HCT116 (cell line): Measurements from ENCODE around the gene ACSL5. TPM values are rescaled to one million over a fixed set of nuclear protein-coding genes. Genes with fewer than 3 reads are reported as not detected.

Experiments used
- ATAC-seq: fragments of 200-7000 bp; cut with Tn5 transposase; 2 replicates; pipeline ENCODE4 v1.9.1; 2020; ENCODE audit warnings: mild to moderate bottlenecking, moderate library complexity
- BruUV-seq: library from RNA; stranded (reverse); fragments of 400-500 nt; replicated peaks from 2 replicates; lab custom pipeline; 2021; lab: Mats Ljungman, UMichigan
- CTCF ChIA-PET: fragments of 300-600 bp; sonication (Branson Sonifier 250); formaldehyde crosslinking; loops from one replicate; lab custom pipeline; 2021; ENCODE audit warnings: antibody characterized with exemption; lab: Charles Lee
- POLR2A ChIA-PET: fragments of 300-600, 350-600 bp; sonication (Branson Sonifier 250); formaldehyde crosslinking; loops from one replicate; lab custom pipeline; 2021; ENCODE audit warnings: antibody characterized with exemption; lab: Charles Lee
- RAD21 ChIA-PET, 2 experiments: fragments of 300-600 bp; sonication (Branson Sonifier 250); formaldehyde crosslinking; loops; one replicate each; lab custom pipeline; 2023; ENCODE audit warnings: low total read pairs in 2 of 2; ENCODE audit not compliant: uncharacterized antibody in 2 of 2, unreplicated experiment in 2 of 2, low non-redundant PET in 1 of 2; lab: Charles Lee
- DNase-seq: peaks from one replicate; pipeline ENCODE4 v3.0.0-alpha.2; 2010; ENCODE audit warnings: low read depth, low spot score
- H2AFZ ChIP-seq: fragments of 200-600 bp; shearing (Covaris generic), sonication (generic); 2 replicates; pipeline ENCODE4 v1.6.1; 2017; ENCODE audit warnings: low read depth, mixed run types, mixed read lengths, antibody characterized with exemption, low read length; ENCODE audit not compliant: poor library complexity, severe bottlenecking
- H3K27ac ChIP-seq: 2 replicates; pipeline ENCODE4 v1.5.1; 2012; ENCODE audit warnings: low read depth, low read length
- H3K27me3 ChIP-seq: fragments of 200-600 bp; sonication (generic); 2 replicates; pipeline ENCODE4 v1.6.1; 2016; ENCODE audit warnings: mixed run types, low read length, mixed read lengths; ENCODE audit not compliant: insufficient read depth
- H3K36me3 ChIP-seq, 2 experiments: fragments of 200-500 bp in 1 of 2; fragments of 200-600 bp in 1 of 2; sonication (Bioruptor generic) in 1 of 2; sonication (generic) in 1 of 2; 2 replicates each; pipeline versions ENCODE4 v1.5.1 to v1.6.1; 2014 to 2016; ENCODE audit warnings: low read length in 2 of 2, inconsistent platforms in 1 of 2, mixed read lengths in 1 of 2, mixed run types in 1 of 2; ENCODE audit not compliant: insufficient read depth in 2 of 2, control insufficient read depth in 1 of 2
- H3K4me1 ChIP-seq, 2 experiments: fragments of 200-600 bp in 1 of 2; sonication (generic) in 1 of 2; 2 replicates each; pipeline versions ENCODE4 v1.5.1 to v1.6.1; 2012 to 2017; ENCODE audit warnings: low read length in 2 of 2, inconsistent platforms in 1 of 2, mild to moderate bottlenecking in 1 of 2, mixed read lengths in 1 of 2, mixed run types in 1 of 2, moderate library complexity in 1 of 2; ENCODE audit not compliant: insufficient read depth in 2 of 2, control insufficient read depth in 1 of 2
- H3K4me2 ChIP-seq: fragments of 200-600 bp; sonication (generic); 2 replicates; pipeline ENCODE4 v1.6.1; 2017; ENCODE audit warnings: mixed run types, low read length, mixed read lengths
- H3K4me3 ChIP-seq, 2 experiments: fragments of 200-600 bp in 1 of 2; sonication (generic) in 1 of 2; replicated peaks in 1 of 2; 2 replicates each; pipeline ENCODE4 v1.5.1; 2011 to 2016; ENCODE audit warnings: low read length in 2 of 2, control low read depth in 1 of 2, low read depth in 1 of 2, mild to moderate bottlenecking in 1 of 2, mixed read lengths in 1 of 2, mixed run types in 1 of 2
- H3K79me2 ChIP-seq: fragments of 200-600 bp; sonication (generic); 2 replicates; pipeline ENCODE4 v1.6.1; 2017; ENCODE audit warnings: mild to moderate bottlenecking, mixed run types, low read length, moderate library complexity, mixed read lengths; ENCODE audit not compliant: insufficient read depth
- H3K9ac ChIP-seq: fragments of 200-600 bp; sonication (generic); 2 replicates; pipeline ENCODE4 v1.6.1; 2016; ENCODE audit warnings: low read length, mixed read lengths
- H3K9me2 ChIP-seq: fragments of 200-600 bp; sonication (generic), shearing (Covaris generic); 2 replicates; pipeline ENCODE4 v1.6.1; 2017; ENCODE audit warnings: mixed run types, mild to moderate bottlenecking, moderate library complexity; ENCODE audit not compliant: insufficient read depth
- H3K9me3 ChIP-seq, 2 experiments: fragments of 200-500 bp in 1 of 2; fragments of 200-600 bp in 1 of 2; sonication (Bioruptor generic) in 1 of 2; sonication (generic) in 1 of 2; 2 replicates each; pipeline ENCODE4 v1.6.1; 2014 to 2017; ENCODE audit warnings: low read length in 2 of 2, mixed read lengths in 2 of 2, inconsistent platforms in 1 of 2, low read depth in 1 of 2, mild to moderate bottlenecking in 1 of 2, mixed run types in 1 of 2, moderate library complexity in 1 of 2; ENCODE audit not compliant: control insufficient read depth in 1 of 2, insufficient read depth in 1 of 2
- H4K20me1 ChIP-seq: fragments of 200-600 bp; sonication (generic), shearing (Covaris generic); 2 replicates; pipeline ENCODE4 v1.6.1; 2017; ENCODE audit warnings: mixed run types, mild to moderate bottlenecking, moderate library complexity; ENCODE audit not compliant: insufficient read depth
- EGR1 ChIP-seq: IDR thresholded peaks from 2 replicates; pipeline ENCODE4 v1.6.1; 2012; ENCODE audit warnings: low read depth
- ELF1 ChIP-seq: IDR thresholded peaks from 2 replicates; pipeline ENCODE4 v1.6.1; 2012; ENCODE audit warnings: low read depth, borderline replicate concordance
- EZH2 ChIP-seq: fragments of 200-600 bp; sonication (generic); IDR thresholded peaks from 2 replicates; pipeline ENCODE4 v1.6.1; 2017; ENCODE audit warnings: antibody characterized with exemption, mixed run types
- JUND ChIP-seq: IDR thresholded peaks from 2 replicates; pipeline ENCODE4 v1.6.1; 2012
- MAX ChIP-seq: IDR thresholded peaks from 2 replicates; pipeline ENCODE4 v1.6.1; 2012
- POLR2AphosphoS5 ChIP-seq: IDR thresholded peaks from 2 replicates; pipeline ENCODE4 v1.6.1; 2011; ENCODE audit warnings: mild to moderate bottlenecking, low read depth, low read length, moderate library complexity
- REST ChIP-seq: IDR thresholded peaks from 2 replicates; pipeline ENCODE4 v1.6.1; 2012; ENCODE audit warnings: low read depth
- SIN3A ChIP-seq: IDR thresholded peaks from 2 replicates; pipeline ENCODE4 v1.6.1; 2012; ENCODE audit warnings: low read depth
- SP1 ChIP-seq: IDR thresholded peaks from 2 replicates; pipeline ENCODE4 v1.6.1; 2012; ENCODE audit warnings: low read depth
- SRF ChIP-seq: IDR thresholded peaks from 2 replicates; pipeline ENCODE4 v1.6.1; 2012; ENCODE audit warnings: low read depth
- TCF7L2 ChIP-seq: IDR thresholded peaks from 2 replicates; pipeline ENCODE4 v1.7.0; 2011; ENCODE audit warnings: borderline replicate concordance, inconsistent platforms; ENCODE audit not compliant: insufficient read depth, insufficient read length; ENCODE audit errors: extremely low read depth
- YY1 ChIP-seq: IDR thresholded peaks from 2 replicates; pipeline ENCODE4 v1.6.1; 2011; ENCODE audit warnings: low read length, low read depth, moderate library complexity, mild to moderate bottlenecking; ENCODE audit not compliant: insufficient replicate concordance; ENCODE audit errors: extremely low read depth
- ZBTB33 ChIP-seq: IDR thresholded peaks from 2 replicates; pipeline ENCODE4 v1.6.1; 2011; ENCODE audit warnings: mild to moderate bottlenecking, low read length, moderate library complexity; ENCODE audit not compliant: insufficient replicate concordance; ENCODE audit errors: extremely low read depth
- ZFX ChIP-seq: fragments of 450-650 bp; IDR thresholded peaks from 2 replicates; pipeline ENCODE4 v1.6.1; 2017
- ZNF274 ChIP-seq: fragments of 200-500 bp; sonication (Bioruptor generic); IDR thresholded peaks from 2 replicates; pipeline ENCODE4 v1.6.1; 2014; ENCODE audit warnings: mild to moderate bottlenecking, low read depth, low read length, inconsistent platforms
- intact Hi-C: fragments of 100-400 bp; cut with micrococcal nuclease; formaldehyde crosslinking; loops from 2 replicates; pipeline ENCODE4 v1.10.0; 2022
- total RNA-seq: library from RNA; stranded (reverse); gene quantifications from one replicate; pipeline ENCODE4 v1.2.1, GENCODE V29; 2021; ENCODE audit not compliant: unreplicated experiment

Gene ACSL5
- total RNA-seq, 1 experiment from 2014 or later, result 195 TPM

GRCh38 chr10:112409755-112410154 is 35.8 kb downstream of the ACSL5 start:
- 0 out of 2 replicates have a peak, but pooled peaks have one; percentile 4 for TF ChIP-seq POLR2AphosphoS5
- no peak for TF ChIP-seq TCF7L2
- no peak for TF ChIP-seq SP1
- TF ChIP-seq ZFX, result no peak
- TF ChIP-seq ZNF274, result no peak
- TF ChIP-seq YY1, result no peak
- no peak for DNase-seq
- Histone ChIP-seq H3K4me3 (no peak overlapping the region), H3K27me3 (no peaks in the 10 kb centered on the region), H3K4me2 (no peak overlapping the region), H3K9ac (no peak overlapping the region), H3K36me3 (peaks cover 78 to 81% of the 10 kb centered on the region in 2 experiments), H3K27ac (no peak overlapping the region), H3K4me1 (peaks cover 18 to 50% of the 10 kb centered on the region in 2 experiments), H2AFZ (no peak overlapping the region), H3K9me2 (no peaks in the 10 kb centered on the region), H4K20me1 (no peaks in the 10 kb centered on the region), H3K9me3 (no peaks in the 10 kb centered on the region; a peak in 1 of 4 replicates), H3K79me2 (no peaks in the 10 kb centered on the region; the same call in 1 of the 2 replicates)
- ATAC-seq, result no peak
- no TSS peak for BruUV-seq
- intact Hi-C loops, result no loop called here
- CTCF ChIA-PET, result interaction anchor here (0.9 to 1.9 kb wide), 2 partner anchors 10 to 25 kb away, joined by 3 to 6 read pairs; no protein-coding TSS in a partner anchor
- POLR2A ChIA-PET, result interaction anchor here (0.5 to 1.3 kb wide), 2 partner anchors 16 to 121 kb away, joined by 3 read pairs; no protein-coding TSS in a partner anchor
- RAD21 ChIA-PET, result no interaction called here

GRCh38 chr10:112412696-112413095 is 38.8 kb downstream of the ACSL5 start:
- Histone ChIP-seq H2AFZ (no peak overlapping the region), H3K9me2 (no peaks in the 10 kb centered on the region), H3K36me3 (peaks cover 78 to 81% of the 10 kb centered on the region in 2 experiments), H4K20me1 (no peaks in the 10 kb centered on the region), H3K4me3 (no peak overlapping the region), H3K79me2 (no peaks in the 10 kb centered on the region; the same call in 1 of the 2 replicates), H3K9ac (no peak overlapping the region), H3K27ac (no peak overlapping the region), H3K9me3 (no peaks in the 10 kb centered on the region), H3K4me1 (peaks cover 6 to 33% of the 10 kb centered on the region in 2 experiments; a peak in 3 of 4 replicates), H3K27me3 (no peaks in the 10 kb centered on the region), H3K4me2 (no peak overlapping the region)
- RAD21 ChIA-PET, result no interaction called here
- ATAC-seq, result no peak
- no TSS peak for BruUV-seq
- CTCF ChIA-PET, result no interaction called here
- POLR2A ChIA-PET, result no interaction called here
- no peak for DNase-seq
- intact Hi-C loops, result no loop called here
- TF ChIP-seq EZH2, result no peak
- TF ChIP-seq JUND, result no peak
- no peak for TF ChIP-seq ZNF274
- TF ChIP-seq MAX, result no peak
- TF ChIP-seq EGR1, result no peak
- no peak for TF ChIP-seq REST
- no peak for TF ChIP-seq ZFX
- TF ChIP-seq SIN3A, result no peak
- TF ChIP-seq SRF, result no peak
- TF ChIP-seq ZBTB33, result no peak
- no peak for TF ChIP-seq ELF1
- no peak for TF ChIP-seq POLR2AphosphoS5
